K562 (cell line): Measurements from ENCODE around the gene HSPB2. TPM values are rescaled to one million over a fixed set of nuclear protein-coding genes. Genes with fewer than 3 reads are reported as not detected.

ENCODE experiments used
- ATAC-seq: fragments of 200-7000 bp; cut with Tn5 transposase; 3 replicates; pipeline ENCODE4 v1.9.1; 2020; ENCODE audit warnings: moderate library complexity
- BruUV-seq: library from RNA; stranded (reverse); fragments of 400-500 nt; replicated peaks from 2 replicates; lab custom pipeline; 2021; lab: Mats Ljungman, UMichigan
- CTCF ChIA-PET: fragments of 300-600 bp; formaldehyde crosslinking; extraction: SDS; loops from one replicate; lab custom pipeline; 2021; ENCODE audit warnings: low intra/inter-chr PET ratio; lab: Yijun Ruan, JAX
- POLR2A ChIA-PET: fragments of 300-600, 350-650 bp; sonication (Branson Sonifier 250); formaldehyde crosslinking; extraction: SDS; loops from one replicate; lab custom pipeline; 2021; ENCODE audit warnings: antibody characterized with exemption, inconsistent platforms; lab: Yijun Ruan, JAX
- DNase-seq, 4 experiments: peaks; one replicate each; pipeline versions ENCODE4 v3.0.0 to v3.0.0-alpha.2; 2011 to 2018; ENCODE audit warnings: low spot score in 3 of 4, mixed read lengths in 3 of 4; ENCODE audit errors: extremely low read depth in 1 of 4
- FAIRE-seq: peaks from 2 replicates; lab custom pipeline; 2011; peaks lifted over from hg19 to GRCh38; lab: Jason Lieb, UNC
- H2AFZ ChIP-seq: 2 replicates; pipeline ENCODE4 v1.6.0; 2011; ENCODE audit warnings: low read depth, low read length, control low read depth, inconsistent platforms
- H3K27ac ChIP-seq: fragments of 200-600 bp; 3 replicates; pipeline ENCODE4 v1.8.0; 2011; ENCODE audit warnings: low read depth, mild to moderate bottlenecking, control low read depth, inconsistent platforms, low read length, moderate library complexity, mixed read lengths; ENCODE audit errors: extremely low read depth
- H3K27me3 ChIP-seq, 2 experiments: fragments of 300-600 bp in 1 of 2; 2 replicates in 1 of 2; 3 replicates in 1 of 2; pipeline versions ENCODE4 v1.6.0 to v1.8.0; 2011; ENCODE audit warnings: inconsistent platforms in 2 of 2, low read length in 2 of 2, mild to moderate bottlenecking in 1 of 2, mixed read lengths in 1 of 2, moderate library complexity in 1 of 2; ENCODE audit not compliant: control insufficient read depth in 2 of 2, insufficient read depth in 2 of 2
- H3K36me3 ChIP-seq: fragments of 300-600 bp; 3 replicates; pipeline ENCODE4 v1.8.0; 2011; ENCODE audit warnings: mild to moderate bottlenecking, low read length, inconsistent platforms; ENCODE audit not compliant: control insufficient read depth, insufficient read depth
- H3K4me1 ChIP-seq, 2 experiments: fragments of 200-600 bp in 1 of 2; replicated peaks in 1 of 2; 2 replicates in 1 of 2; 3 replicates in 1 of 2; pipeline versions ENCODE4 v1.5.1 to v1.8.0; 2011; ENCODE audit warnings: inconsistent platforms in 2 of 2, low read length in 2 of 2, mild to moderate bottlenecking in 1 of 2, mixed read lengths in 1 of 2, moderate library complexity in 1 of 2; ENCODE audit not compliant: control insufficient read depth in 2 of 2, insufficient read depth in 2 of 2
- H3K4me2 ChIP-seq: 2 replicates; pipeline ENCODE4 v1.6.1; 2011; ENCODE audit warnings: low read length, control low read depth, inconsistent platforms, mixed read lengths; ENCODE audit not compliant: insufficient read depth
- H3K4me3 ChIP-seq: fragments of 200-600 bp; sonication (generic), shearing (Covaris generic); 2 replicates; pipeline ENCODE4 v1.5.1; 2016; ENCODE audit warnings: control low read depth, inconsistent platforms
- H3K79me2 ChIP-seq: fragments of 200-600 bp; 3 replicates; pipeline ENCODE4 v1.8.0; 2011; ENCODE audit warnings: low read length, inconsistent platforms; ENCODE audit not compliant: control insufficient read depth, insufficient read depth
- H3K9ac ChIP-seq, 2 experiments: 2 replicates each; pipeline versions ENCODE4 v1.6.0 to v1.6.1; 2011; ENCODE audit warnings: low read depth in 2 of 2, low read length in 2 of 2, control low read depth in 1 of 2, inconsistent platforms in 1 of 2, mild to moderate bottlenecking in 1 of 2, mixed read lengths in 1 of 2; ENCODE audit not compliant: insufficient read depth in 1 of 2
- H3K9me1 ChIP-seq: one replicate; pipeline ENCODE4 v1.6.0; 2011; ENCODE audit warnings: inconsistent platforms, mild to moderate bottlenecking, low read length, moderate library complexity; ENCODE audit not compliant: control insufficient read depth, insufficient read depth
- H3K9me3 ChIP-seq: replicated peaks from 2 replicates; pipeline ENCODE4 v1.5.1; 2011; ENCODE audit warnings: low read depth, low read length, inconsistent platforms; ENCODE audit not compliant: control insufficient read depth, insufficient read depth
- H4K20me1 ChIP-seq: replicated peaks from 2 replicates; pipeline ENCODE4 v1.6.1; 2011; ENCODE audit warnings: low read length, inconsistent platforms, mixed read lengths; ENCODE audit not compliant: control insufficient read depth, insufficient read depth
- CGGBP1 ChIP-seq: fragments of 250-450 bp; sonication (Bioruptor Pico); IDR thresholded peaks from 2 replicates; pipeline ENCODE4 v1.9.0; 2021; ENCODE audit warnings: mild to moderate bottlenecking
- CREB3 ChIP-seq: fragments of 450-650 bp; conservative IDR thresholded peaks from 2 replicates; pipeline ENCODE4 v1.6.1; 2016; ENCODE audit warnings: missing genetic modification characterization, low read depth, mild to moderate bottlenecking, missing compliant biosample characterization, moderate library complexity
- FOXA3 ChIP-seq, 2 experiments: fragments of 450-650 bp in 1 of 2; sonication (generic) in 1 of 2; formaldehyde crosslinking; IDR thresholded peaks in 1 of 2; conservative IDR thresholded peaks in 1 of 2; 2 replicates each; pipeline versions ENCODE4 v1.4.0 to v1.8.0; 2020 to 2022; ENCODE audit warnings: mild to moderate bottlenecking in 2 of 2, missing genetic modification reagents in 1 of 2
- NFXL1 ChIP-seq: fragments of 450-650 bp; formaldehyde crosslinking; IDR thresholded peaks from 2 replicates; pipeline ENCODE4 v1.4.0; 2021; ENCODE audit warnings: mild to moderate bottlenecking
- NR2C2 ChIP-seq, 2 experiments: fragments of 200-800 bp in 1 of 2; sonication (Bioruptor generic) in 1 of 2; sonication (generic) in 1 of 2; formaldehyde crosslinking in 1 of 2; IDR thresholded peaks; 2 replicates each; pipeline versions ENCODE4 v1.6.1 to v1.8.0; 2016 to 2022; ENCODE audit warnings: mild to moderate bottlenecking in 1 of 2, missing compliant biosample characterization in 1 of 2, missing genetic modification characterization in 1 of 2, missing genetic modification reagents in 1 of 2
- POLR2AphosphoS2 ChIP-seq: IDR thresholded peaks from 2 replicates; pipeline ENCODE4 v1.6.1; 2012; ENCODE audit warnings: low read length, improper control_type of control experiment
- PURB ChIP-seq: sonication (generic); formaldehyde crosslinking; IDR thresholded peaks from 2 replicates; pipeline ENCODE4 v1.9.0; 2021; ENCODE audit warnings: low read depth, mild to moderate bottlenecking, missing genetic modification reagents
- TFAP4 ChIP-seq: sonication (generic); formaldehyde crosslinking; IDR thresholded peaks from 2 replicates; pipeline ENCODE4 v1.8.0; 2022; ENCODE audit warnings: missing genetic modification reagents, mild to moderate bottlenecking, moderate library complexity, borderline replicate concordance
- ZBTB33 ChIP-seq: sonication (generic); formaldehyde crosslinking; IDR thresholded peaks from 2 replicates; pipeline ENCODE4 v1.8.1; 2023; ENCODE audit warnings: mild to moderate bottlenecking, missing genetic modification reagents
- ZBTB34 ChIP-seq: fragments of 250-450 bp; sonication (Bioruptor Pico); IDR thresholded peaks from 2 replicates; pipeline ENCODE4 v1.8.0; 2021; ENCODE audit warnings: mild to moderate bottlenecking, moderate library complexity
- ZNF395 ChIP-seq: fragments of 200-800 bp; sonication (Bioruptor generic); IDR thresholded peaks from 2 replicates; pipeline ENCODE4 v1.6.1; 2017; ENCODE audit warnings: missing genetic modification characterization, missing compliant biosample characterization
- WGBS: fragments of 100-300 bp; shearing (Covaris generic); methylation state at CpG from one replicate; pipeline ENCODE4 v1.1.6; 2016; ENCODE audit warnings: low coverage, mixed read lengths; ENCODE audit not compliant: insufficient coverage; ENCODE audit errors: missing lambda C conversion rate; 5-methylcytosine and 5-hydroxymethylcytosine counted together
- in situ Hi-C: fragments of 300-500 bp; cut with MboI; formaldehyde crosslinking; loops from 4 replicates; pipeline ENCODE4 v1.15.0; 2018; ENCODE audit warnings: inconsistent platforms, mixed read lengths
- intact Hi-C: fragments of 100-400 bp; cut with micrococcal nuclease; formaldehyde crosslinking; loops from 2 replicates; pipeline ENCODE4 v1.14.2; 2022
- polyA plus RNA-seq, 8 experiments: library from polyadenylated mRNA; depleted of rRNA in 4 of 8; stranded (reverse) in 5 of 8; unstranded in 3 of 8; fragments of >200 nt; fragmentation: Nextera tagmentation in 2 of 8; fragmentation: Illumina TruSeq in 1 of 8; extraction: Ambion mirVana in 2 of 8; extraction: Trizol in 1 of 8; gene quantifications; 2 replicates each; pipeline versions ENCODE4 v1.2.1 to v1.2.3, GENCODE V29; 2011 to 2014; ENCODE audit warnings: inconsistent platforms in 1 of 8, missing spikeins in 1 of 8
- total RNA-seq, 7 experiments: library from RNA; depleted of rRNA in 6 of 7; stranded (reverse); fragments of >200 nt in 6 of 7; fragmentation: Illumina TruSeq in 2 of 7; extraction: Trizol in 2 of 7; gene quantifications; 2 replicates each; pipeline versions ENCODE4 v1.2.1 to v1.2.3, GENCODE V29; 2011 to 2021; ENCODE audit warnings: low replicate concordance in 1 of 7

Gene HSPB2
- total and polyA plus RNA-seq, 9 of the 15 experiments (the other 6 are each of a cell fraction or from before 2014, with no cell fraction given): 0.06 to 0.35 (median 0.11) TPM; not detected in 5

GRCh38 chr11:111910676-111911562, 1.6 kb upstream of the HSPB2 start:
- Histone ChIP-seq H3K4me1 (peaks cover 35 to 37% of the 10 kb centered on the region in 2 experiments; a peak in 4 of 5 replicates), H3K79me2 (no peaks in the 10 kb centered on the region), H3K9me1 (peaks cover 3% of the 10 kb centered on the region), H4K20me1 (no peaks in the 10 kb centered on the region), H2AFZ (peak overlapping the region; percentile 76), H3K36me3 (no peaks in the 10 kb centered on the region), H3K27me3 (no peaks in the 10 kb centered on the region), H3K9ac (peak overlapping the region; percentile 20 to 62; a peak in 1 of 4 replicates), H3K4me2 (peak overlapping the region; percentile 68), H3K4me3 (no peak overlapping the region), H3K27ac (peak overlapping the region; percentile 57), H3K9me3 (no peaks in the 10 kb centered on the region)
- FAIRE-seq (peak; percentile 98), ATAC-seq (peak; percentile 89), DNase-seq (peak; percentile 56 to 89 (median 74))
- CTCF ChIA-PET: no interaction called here
- POLR2A ChIA-PET: interaction anchor here (0.6 to 2.9 kb wide), 11 partner anchors 10 to 314 kb away, joined by 3 to 13 read pairs (median 3); partner anchors contain the start of gene DIXDC1
- in situ Hi-C loops: no loop called here
- WGBS: 7% methylated on average over 9 of the region's 9 CpGs
- intact Hi-C loops: loop anchor here (5.0 kb wide), 1 partner anchor 34 kb away; the partner anchor contains the start of genes CFAP68 and FDXACB1
- BruUV-seq: no TSS peak
- no peak for TF ChIP-seq ZBTB33 (CRISPR knock-in tag)
- no peak for TF ChIP-seq PURB (CRISPR knock-in tag)
- TF ChIP-seq CGGBP1 (CRISPR knock-in tag): no peak
- no peak for TF ChIP-seq CREB3 (tag)
- no peak for TF ChIP-seq NR2C2 (CRISPR knock-in tag; IDR thresholded peaks at IDR 0.05)
- TF ChIP-seq NR2C2 (tag; IDR thresholded peaks at IDR 0.05): no peak
- TF ChIP-seq ZNF395 (CRISPR knock-in tag): no peak
- no peak for TF ChIP-seq NFXL1 (CRISPR knock-in tag)
- no peak for TF ChIP-seq ZBTB34 (CRISPR knock-in tag)
- no peak for TF ChIP-seq POLR2AphosphoS2
- no peak; the same call in 1 of the 2 replicates for TF ChIP-seq TFAP4 (CRISPR knock-in tag)
- TF ChIP-seq FOXA3 (CRISPR knock-in tag; conservative IDR thresholded peaks at IDR 0.05 in 1 of 2, IDR thresholded peaks at IDR 0.05 in 1 of 2): no peak
